Mesenchymal stem cell (in vitro differentiated cells and primary cell): ENCODE data around the gene FBP2.

Source experiments
- DNase-seq: peaks from one replicate; pipeline ENCODE4 v3.0.0-alpha.2; 2013
- H2AFZ ChIP-seq: one replicate; pipeline ENCODE4 v1.6.1; 2013; ENCODE audit warnings: low read depth, mild to moderate bottlenecking, control low read depth, inconsistent platforms, low read length, moderate library complexity
- H2AK5ac ChIP-seq: 2 replicates; pipeline ENCODE4 v1.6.1; 2013; ENCODE audit warnings: low read length, moderate library complexity, mild to moderate bottlenecking, inconsistent platforms; ENCODE audit not compliant: severe bottlenecking
- H2BK120ac ChIP-seq: one replicate; pipeline ENCODE4 v1.6.1; 2013; ENCODE audit warnings: low read depth, mild to moderate bottlenecking, inconsistent platforms, low read length, moderate library complexity
- H2BK12ac ChIP-seq, 2 experiments: one replicate each; pipeline ENCODE4 v1.6.1; 2013; ENCODE audit warnings: inconsistent platforms in 2 of 2, low read length in 2 of 2, mild to moderate bottlenecking in 2 of 2, moderate library complexity in 2 of 2, control low read depth in 1 of 2
- H2BK15ac ChIP-seq: one replicate; pipeline ENCODE4 v1.6.1; 2013; ENCODE audit warnings: mild to moderate bottlenecking, low read depth, inconsistent platforms; ENCODE audit not compliant: poor library complexity, severe bottlenecking
- H2BK5ac ChIP-seq: 2 replicates; pipeline ENCODE4 v1.6.1; 2013; ENCODE audit warnings: low read depth, mild to moderate bottlenecking, low read length, control low read depth, inconsistent platforms; ENCODE audit not compliant: poor library complexity, severe bottlenecking
- H3K14ac ChIP-seq, 2 experiments: one replicate each; pipeline ENCODE4 v1.6.1; 2013; ENCODE audit warnings: inconsistent platforms in 2 of 2, low read length in 2 of 2, control low read depth in 1 of 2, mild to moderate bottlenecking in 1 of 2, moderate library complexity in 1 of 2
- H3K18ac ChIP-seq, 2 experiments: one replicate each; pipeline ENCODE4 v1.6.1; 2013; ENCODE audit warnings: inconsistent platforms in 2 of 2, low read length in 2 of 2, control low read depth in 1 of 2, low read depth in 1 of 2, mild to moderate bottlenecking in 1 of 2
- H3K23ac ChIP-seq, 2 experiments: one replicate each; pipeline ENCODE4 v1.6.1; 2013; ENCODE audit warnings: inconsistent platforms in 2 of 2, low read length in 2 of 2, mild to moderate bottlenecking in 2 of 2, moderate library complexity in 2 of 2, control low read depth in 1 of 2
- H3K27ac ChIP-seq: 2 replicates; pipeline ENCODE4 v1.5.1; 2013; ENCODE audit warnings: mild to moderate bottlenecking, moderate library complexity, low read length, control low read depth, inconsistent platforms; ENCODE audit not compliant: poor library complexity, severe bottlenecking
- H3K27me3 ChIP-seq, 2 experiments: 2 replicates each; pipeline versions ENCODE4 v1.6.1 to v1.7.0; 2013; ENCODE audit warnings: low read length in 2 of 2, mild to moderate bottlenecking in 2 of 2, moderate library complexity in 2 of 2, control low read depth in 1 of 2, inconsistent platforms in 1 of 2; ENCODE audit not compliant: control insufficient read depth in 1 of 2, insufficient read depth in 1 of 2
- H3K36me3 ChIP-seq, 2 experiments: 2 replicates each; pipeline versions ENCODE4 v1.6.1 to v1.7.0; 2013; ENCODE audit warnings: low read length in 2 of 2, control low read depth in 1 of 2, inconsistent platforms in 1 of 2, low read depth in 1 of 2, mild to moderate bottlenecking in 1 of 2; ENCODE audit not compliant: insufficient read depth in 2 of 2, control insufficient read depth in 1 of 2
- H3K4ac ChIP-seq, 2 experiments: one replicate each; pipeline ENCODE4 v1.6.1; 2013; ENCODE audit warnings: inconsistent platforms in 2 of 2, low read length in 2 of 2, mild to moderate bottlenecking in 2 of 2, moderate library complexity in 2 of 2, control low read depth in 1 of 2, low read depth in 1 of 2
- H3K4me1 ChIP-seq: 2 replicates; pipeline ENCODE4 v1.6.1; 2013; ENCODE audit warnings: low read depth, low read length, control low read depth; ENCODE audit not compliant: control insufficient read depth, insufficient read depth
- H3K4me2 ChIP-seq: 2 replicates; pipeline ENCODE4 v1.6.1; 2013; ENCODE audit warnings: low read length, mild to moderate bottlenecking, inconsistent platforms; ENCODE audit not compliant: poor library complexity, severe bottlenecking
- H3K4me3 ChIP-seq, 2 experiments: 2 replicates each; pipeline versions ENCODE4 v1.5.1 to v1.7.0; 2013; ENCODE audit warnings: low read length in 2 of 2, mild to moderate bottlenecking in 2 of 2, control low read depth in 1 of 2, low read depth in 1 of 2; ENCODE audit not compliant: insufficient read depth in 1 of 2
- H3K79me1 ChIP-seq: replicated peaks from 2 replicates; pipeline ENCODE4 v1.6.1; 2013; ENCODE audit warnings: mild to moderate bottlenecking, control low read depth, low read length, inconsistent platforms; ENCODE audit not compliant: poor library complexity, severe bottlenecking
- H3K9ac ChIP-seq: 2 replicates; pipeline ENCODE4 v1.7.0; 2013; ENCODE audit warnings: mild to moderate bottlenecking, low read length, moderate library complexity
- H3K9me3 ChIP-seq: 2 replicates; pipeline ENCODE4 v1.7.0; 2013; ENCODE audit warnings: mild to moderate bottlenecking, low read length; ENCODE audit not compliant: control insufficient read depth
- H4K8ac ChIP-seq: one replicate; pipeline ENCODE4 v1.6.1; 2013; ENCODE audit warnings: inconsistent platforms, mild to moderate bottlenecking, low read length, moderate library complexity
- H4K91ac ChIP-seq: one replicate; pipeline ENCODE4 v1.6.1; 2013; ENCODE audit warnings: mild to moderate bottlenecking, low read length, inconsistent platforms
- WGBS: methylation state at CpG from one replicate; pipeline ENCODE4 v1.1.7; 2013; ENCODE audit warnings: mixed read lengths; 5-methylcytosine and 5-hydroxymethylcytosine counted together

Gene FBP2

GRCh38 chr9:94526951-94527350 lies 66.7 kb downstream of the FBP2 start:
- H3K27ac ChIP-seq: no peak overlapping the region

GRCh38 chr9:94526271-94526670 lies 67.4 kb downstream of the FBP2 start:
- H2BK15ac ChIP-seq: no peak overlapping the region
- no peak overlapping the region for H2BK12ac ChIP-seq
- H4K91ac ChIP-seq: no peak overlapping the region
- no peak overlapping the region for H3K4ac ChIP-seq
- H3K36me3 ChIP-seq: no peaks in the 10 kb centered on the region
- H2BK5ac ChIP-seq: no peak overlapping the region
- no peak overlapping the region for H3K4me2 ChIP-seq
- H3K18ac ChIP-seq: no peak overlapping the region
- H3K14ac ChIP-seq: no peak overlapping the region
- DNase-seq: no peak
- no peaks in the 10 kb centered on the region for H3K4me1 ChIP-seq
- H4K8ac ChIP-seq: no peak overlapping the region
- H3K27me3 ChIP-seq: no peaks in the 10 kb centered on the region
- no peak overlapping the region for H3K9ac ChIP-seq
- H3K4me3 ChIP-seq: no peak overlapping the region
- no peak overlapping the region for H3K23ac ChIP-seq
- H2AK5ac ChIP-seq: no peak overlapping the region
- no peaks in the 10 kb centered on the region for H3K9me3 ChIP-seq
- H2BK120ac ChIP-seq: no peak overlapping the region
- H3K79me1 ChIP-seq: no peaks in the 10 kb centered on the region
- no CpG with 5 or more reads among the region's 1 CpG for WGBS
- H3K27ac ChIP-seq: no peak overlapping the region
- H2AFZ ChIP-seq: no peak overlapping the region

More at GRCh38 chr9:94526951-94527350, 66.7 kb downstream of the FBP2 start:
- Histone ChIP-seq H3K27me3 (no peaks in the 10 kb centered on the region), H3K14ac (no peak overlapping the region), H2BK5ac (no peak overlapping the region), H3K4me3 (no peak overlapping the region), H3K23ac (no peak overlapping the region), H2AFZ (no peak overlapping the region), H2BK12ac (no peak overlapping the region), H4K8ac (no peak overlapping the region), H2AK5ac (no peak overlapping the region), H2BK120ac (no peak overlapping the region), H3K36me3 (no peaks in the 10 kb centered on the region), H3K4me1 (no peaks in the 10 kb centered on the region), H3K4me2 (no peak overlapping the region), H3K18ac (no peak overlapping the region), H3K9me3 (no peaks in the 10 kb centered on the region), H3K4ac (no peak overlapping the region), H2BK15ac (no peak overlapping the region), H3K79me1 (no peaks in the 10 kb centered on the region), H3K9ac (no peak overlapping the region), H4K91ac (no peak overlapping the region)
- WGBS: 75% methylated on average over 1 of the region's 1 CpG
- DNase-seq: no peak

GRCh38 chr9:94525396-94526035 lies 68.1 kb downstream of the FBP2 start:
- Histone ChIP-seq H3K36me3 (no peaks in the 10 kb centered on the region), H3K18ac (no peak overlapping the region), H2AK5ac (no peak overlapping the region), H2BK15ac (no peak overlapping the region), H3K4me3 (no peak overlapping the region), H3K9me3 (no peaks in the 10 kb centered on the region), H3K9ac (no peak overlapping the region), H2BK120ac (no peak overlapping the region), H3K23ac (no peak overlapping the region), H3K4ac (no peak overlapping the region), H3K14ac (no peak overlapping the region), H3K4me1 (no peaks in the 10 kb centered on the region), H3K79me1 (no peaks in the 10 kb centered on the region), H2BK12ac (no peak overlapping the region), H3K4me2 (no peak overlapping the region), H4K8ac (no peak overlapping the region), H4K91ac (no peak overlapping the region), H3K27ac (no peak overlapping the region), H3K27me3 (no peaks in the 10 kb centered on the region), H2AFZ (no peak overlapping the region), H2BK5ac (no peak overlapping the region)
- DNase-seq: no peak
- WGBS: 97% methylated on average over 4 of the region's 7 CpGs

GRCh38 chr9:94517254-94517653 lies 76.4 kb downstream of the FBP2 start:
- H3K36me3 ChIP-seq: no peaks in the 10 kb centered on the region
- no peak overlapping the region for H3K9ac ChIP-seq
- H4K91ac ChIP-seq: no peak overlapping the region
- H2BK5ac ChIP-seq: no peak overlapping the region
- no peak overlapping the region for H2BK15ac ChIP-seq
- H2AK5ac ChIP-seq: no peak overlapping the region
- 100% methylated on average over 1 of the region's 4 CpGs for WGBS
- H2BK12ac ChIP-seq: no peak overlapping the region
- H2BK120ac ChIP-seq: no peak overlapping the region
- no peak overlapping the region for H3K4ac ChIP-seq
- H3K14ac ChIP-seq: no peak overlapping the region
- H4K8ac ChIP-seq: no peak overlapping the region
- H3K4me3 ChIP-seq: no peak overlapping the region
- H3K79me1 ChIP-seq: no peaks in the 10 kb centered on the region
- no peak overlapping the region for H3K27ac ChIP-seq
- H3K27me3 ChIP-seq: no peaks in the 10 kb centered on the region
- no peak overlapping the region for H2AFZ ChIP-seq
- H3K9me3 ChIP-seq: no peaks in the 10 kb centered on the region
- H3K18ac ChIP-seq: no peak overlapping the region
- no peak overlapping the region for H3K23ac ChIP-seq
- H3K4me2 ChIP-seq: no peak overlapping the region
- DNase-seq: no peak
- H3K4me1 ChIP-seq: no peaks in the 10 kb centered on the region
